Suprapubic skin (tissue), 4 donors: ENCODE data around the gene OR6J1.

Experiments
- EP300 ChIP-seq: sonication (generic); formaldehyde crosslinking; IDR thresholded peaks from one replicate; pipeline ENCODE4 v1.6.1; 2017; ENCODE audit warnings: antibody characterized with exemption
- POLR2A ChIP-seq, 2 donors: fragments of 450-650 bp; IDR thresholded peaks; one replicate each; pipeline ENCODE4 v1.6.1; 2017; ENCODE audit warnings: antibody characterized with exemption in 2 of 2, mild to moderate bottlenecking in 2 of 2, moderate library complexity in 2 of 2
- POLR2AphosphoS5 ChIP-seq, 3 donors: sonication (generic); formaldehyde crosslinking; IDR thresholded peaks; one replicate each; pipeline ENCODE4 v1.6.1; 2017; ENCODE audit warnings: antibody characterized with exemption in 3 of 3
- TF ChIP-seq, protein P1 (sequence below), 2 donors: fragments of 200-600 bp in 1 of 2; fragments of 450-650 bp in 1 of 2; sonication (generic) in 1 of 2; IDR thresholded peaks; one replicate each; pipeline ENCODE4 v1.5.1; 2016 to 2019; ENCODE audit warnings: antibody characterized with exemption in 2 of 2, mild to moderate bottlenecking in 1 of 2, moderate library complexity in 1 of 2

DNA sequence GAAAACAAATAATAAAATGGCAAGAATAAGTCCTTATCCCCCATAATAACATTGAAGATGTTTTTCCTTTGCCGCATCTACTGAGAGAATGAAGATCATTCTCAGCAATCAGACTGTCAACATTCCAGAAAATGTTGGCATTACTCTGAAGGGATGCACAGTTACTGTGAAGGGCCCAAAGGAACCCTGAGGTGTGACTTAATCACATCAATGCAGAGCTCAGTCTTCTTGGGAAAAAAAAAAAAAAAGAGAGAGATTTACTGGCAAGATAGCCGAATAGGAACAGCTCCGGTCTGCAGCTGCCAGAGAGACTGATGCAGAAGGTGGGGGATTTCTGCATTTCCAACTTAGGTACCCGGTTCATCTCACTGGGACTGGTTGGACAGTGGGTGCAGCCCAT lies 41.3 kb upstream of the OR6J1 start:
- TF ChIP-seq, protein P1, sequence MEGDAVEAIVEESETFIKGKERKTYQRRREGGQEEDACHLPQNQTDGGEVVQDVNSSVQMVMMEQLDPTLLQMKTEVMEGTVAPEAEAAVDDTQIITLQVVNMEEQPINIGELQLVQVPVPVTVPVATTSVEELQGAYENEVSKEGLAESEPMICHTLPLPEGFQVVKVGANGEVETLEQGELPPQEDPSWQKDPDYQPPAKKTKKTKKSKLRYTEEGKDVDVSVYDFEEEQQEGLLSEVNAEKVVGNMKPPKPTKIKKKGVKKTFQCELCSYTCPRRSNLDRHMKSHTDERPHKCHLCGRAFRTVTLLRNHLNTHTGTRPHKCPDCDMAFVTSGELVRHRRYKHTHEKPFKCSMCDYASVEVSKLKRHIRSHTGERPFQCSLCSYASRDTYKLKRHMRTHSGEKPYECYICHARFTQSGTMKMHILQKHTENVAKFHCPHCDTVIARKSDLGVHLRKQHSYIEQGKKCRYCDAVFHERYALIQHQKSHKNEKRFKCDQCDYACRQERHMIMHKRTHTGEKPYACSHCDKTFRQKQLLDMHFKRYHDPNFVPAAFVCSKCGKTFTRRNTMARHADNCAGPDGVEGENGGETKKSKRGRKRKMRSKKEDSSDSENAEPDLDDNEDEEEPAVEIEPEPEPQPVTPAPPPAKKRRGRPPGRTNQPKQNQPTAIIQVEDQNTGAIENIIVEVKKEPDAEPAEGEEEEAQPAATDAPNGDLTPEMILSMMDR (IDR thresholded peaks at IDR 0.05) = no peak
- TF ChIP-seq POLR2AphosphoS5 (IDR thresholded peaks at IDR 0.05) (no peak), EP300 (no peak), POLR2A (IDR thresholded peaks at IDR 0.05) (no peak)
